HTERT RPE-1 (cell line): ENCODE data around the gene EIF4E1B.

ENCODE experiments used
- in situ Hi-C: fragments of 300-500 bp; cut with MboI; formaldehyde crosslinking; loops from 4 replicates; pipeline ENCODE4 v1.14.3; 2020; ENCODE audit warnings: low sequenced_read_pairs

Gene EIF4E1B

GRCh38 chr5:176680226-176680563, 49.7 kb downstream of the EIF4E1B start:
- in situ Hi-C loops, result no loop called here

GRCh38 chr5:176682016-176682531, 51.6 kb downstream of the EIF4E1B start:
- in situ Hi-C loops, result no loop called here

- in situ Hi-C loops, result no loop called here
Observed at GRCh38 chr5:176685010-176685409, 54.5 kb downstream of the EIF4E1B start.

GRCh38 chr5:176687247-176687646, 56.8 kb downstream of the EIF4E1B start:
- in situ Hi-C loops, result no loop called here

GRCh38 chr5:176687881-176688280, 57.4 kb downstream of the EIF4E1B start:
- in situ Hi-C loops, result no loop called here

- in situ Hi-C loops, result no loop called here
Observed at GRCh38 chr5:176690911-176691310, 60.4 kb downstream of the EIF4E1B start.

GRCh38 chr5:176691524-176691923, 61.0 kb downstream of the EIF4E1B start:
- in situ Hi-C loops, result no loop called here

GRCh38 chr5:176692326-176692725, 61.9 kb downstream of the EIF4E1B start:
- in situ Hi-C loops, result no loop called here

- in situ Hi-C loops, result no loop called here
Observed at GRCh38 chr5:176692839-176693476, 62.5 kb downstream of the EIF4E1B start.

GRCh38 chr5:176693477-176693851, 63.0 kb downstream of the EIF4E1B start:
- in situ Hi-C loops, result no loop called here

- in situ Hi-C loops, result no loop called here
Observed at GRCh38 chr5:176694146-176694545, 63.7 kb downstream of the EIF4E1B start.

GRCh38 chr5:176694631-176695030, 64.2 kb downstream of the EIF4E1B start:
- in situ Hi-C loops, result no loop called here

GRCh38 chr5:176695073-176695472, 64.6 kb downstream of the EIF4E1B start:
- in situ Hi-C loops, result no loop called here
